ENCODE measurements around the gene ITPK1.

The ITPK1 gene

DNA sequence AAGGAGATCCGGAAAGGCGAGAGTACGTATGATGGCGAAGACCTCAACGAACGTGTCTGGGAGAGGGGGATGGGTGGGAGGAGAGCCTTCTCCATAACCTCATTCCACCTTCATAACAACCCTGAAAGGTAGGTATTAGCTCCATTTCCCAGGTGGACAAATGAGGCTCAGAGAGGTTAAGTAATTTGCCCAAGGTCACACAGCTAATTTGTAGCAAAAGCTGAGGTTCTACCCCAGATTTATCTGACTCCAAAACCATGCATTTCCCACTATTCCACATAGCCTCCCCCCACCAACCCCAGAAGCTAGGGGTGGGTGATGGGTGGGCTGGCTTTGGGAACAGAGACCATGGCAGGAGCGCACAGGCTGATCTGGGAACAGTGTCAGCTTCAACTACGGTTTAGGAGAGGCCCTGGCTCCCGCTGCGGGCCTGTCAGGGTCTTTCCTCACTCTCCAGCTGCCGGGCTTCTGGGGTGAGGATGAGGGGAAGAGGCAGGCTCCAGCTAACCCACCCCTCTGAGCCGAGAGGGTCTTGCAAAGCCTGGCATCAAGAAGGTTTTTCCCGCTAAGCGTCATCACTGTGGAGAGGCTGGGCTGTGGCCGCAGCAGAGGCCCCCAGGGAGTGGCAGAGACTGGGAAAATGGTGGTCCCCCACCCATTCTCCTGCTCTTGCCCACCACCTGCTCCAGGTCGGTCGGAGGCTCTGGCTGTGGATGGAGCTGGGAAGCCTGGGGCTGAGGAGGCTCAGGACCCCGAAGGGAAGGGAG lies 183.9 kb downstream of the ITPK1 start:
- FAIRE-seq (no peak), DNase-seq (ENCODE audit: insufficient read length, low spot score) (no peak)
- no peak for TF ChIP-seq CTCF (IDR thresholded peaks at IDR 0.05; ENCODE audit: insufficient read depth, missing control alignments)

GRCh38 chr14:92930737-92931602 lies 184.8 kb downstream of the ITPK1 start:
- TF ChIP-seq CTCF (IDR thresholded peaks at IDR 0.05; ENCODE audit: insufficient read depth, missing control alignments): no peak
- no peak for FAIRE-seq
- DNase-seq (ENCODE audit: insufficient read length, low spot score): no peak

DNA sequence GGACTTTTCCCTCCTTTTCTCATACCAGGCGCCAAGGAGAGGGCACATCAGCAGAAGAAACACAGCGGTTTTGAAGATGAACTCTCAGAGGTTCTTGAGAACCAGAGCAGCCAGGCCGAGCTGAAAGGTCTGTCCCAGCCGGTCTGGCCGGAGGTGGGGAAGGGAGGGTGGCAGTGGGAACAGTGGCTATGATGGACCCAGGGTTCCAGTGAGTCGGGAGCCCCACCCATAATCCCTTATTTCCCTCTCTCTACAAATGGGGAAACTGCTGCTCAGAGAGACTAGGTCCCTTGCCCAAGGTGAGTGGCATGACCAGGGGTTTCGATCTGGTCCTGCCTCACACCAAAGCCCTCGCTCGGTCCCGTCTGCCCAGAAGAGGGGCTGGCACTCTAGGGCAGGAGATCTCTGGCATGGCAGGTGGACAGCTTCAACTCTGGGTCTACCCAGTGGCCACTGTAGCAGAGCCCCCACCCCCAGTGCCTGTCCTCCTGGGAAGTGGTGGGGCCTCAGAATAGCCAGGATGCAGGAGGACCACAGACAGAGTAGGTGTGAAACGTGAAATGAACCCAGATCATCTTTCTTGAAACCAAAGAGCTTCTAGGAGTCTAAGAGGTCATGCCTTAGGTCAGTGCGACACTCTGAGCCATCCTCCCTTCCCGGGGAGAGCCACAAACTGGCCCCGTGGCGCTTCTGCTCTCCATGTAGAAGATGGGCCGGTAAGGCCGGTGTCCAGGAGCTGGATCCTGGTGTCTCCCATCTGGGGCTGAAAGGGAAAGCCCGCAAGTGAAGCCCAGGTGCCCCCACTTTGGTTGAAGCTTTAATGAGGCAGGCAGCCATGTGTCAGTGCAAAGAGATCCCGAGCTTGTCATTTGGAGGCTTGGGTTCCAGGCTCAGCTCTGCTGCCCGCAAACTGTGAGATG lies 185.8 kb downstream of the ITPK1 start:
- FAIRE-seq (no peak), DNase-seq (ENCODE audit: insufficient read length, low spot score) (no peak)
- TF ChIP-seq CTCF (IDR thresholded peaks at IDR 0.05; ENCODE audit: insufficient read depth, missing control alignments): no peak

DNA sequence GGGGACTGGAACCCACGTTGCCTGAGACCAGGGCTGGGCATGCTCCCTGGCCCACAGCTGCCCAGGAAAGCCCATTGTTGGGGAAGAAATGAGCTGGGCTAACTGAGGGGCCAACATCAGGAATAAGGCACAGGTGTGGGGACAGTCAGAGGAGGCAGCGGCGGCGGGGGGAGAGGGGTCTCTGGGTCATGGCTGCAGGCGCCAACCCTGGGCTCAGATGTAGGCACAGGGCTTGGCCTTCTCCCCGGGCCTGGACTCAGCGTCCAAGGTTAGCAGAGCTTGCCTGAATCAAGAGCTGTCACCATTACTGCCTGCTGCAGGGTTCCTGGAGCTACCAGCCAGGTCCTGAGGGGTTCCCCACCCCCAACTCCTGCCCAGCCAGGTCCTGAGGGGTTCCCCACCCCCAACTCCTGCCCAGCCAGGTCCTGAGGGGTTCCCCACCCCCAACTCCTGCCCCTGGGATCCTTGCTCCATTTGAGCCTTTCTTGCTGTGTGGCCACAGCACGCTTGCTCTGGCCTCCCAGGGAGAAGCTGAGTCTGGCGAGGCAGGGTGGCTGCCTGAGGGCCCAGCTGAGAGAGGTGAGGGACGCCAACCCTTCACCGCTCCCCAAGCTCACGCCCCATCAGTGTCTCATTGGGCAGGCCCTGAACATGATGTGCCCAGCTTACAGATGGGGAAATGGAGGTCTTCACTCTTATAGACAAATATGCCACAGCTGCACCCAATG lies 186.6 kb downstream of the ITPK1 start:
- no peak for TF ChIP-seq CTCF (IDR thresholded peaks at IDR 0.05; ENCODE audit: insufficient read depth, missing control alignments)
- DNase-seq (ENCODE audit: insufficient read length, low spot score) (no peak), FAIRE-seq (no peak)

GRCh38 chr14:92928258-92928629 lies 187.5 kb downstream of the ITPK1 start:
- no peak for TF ChIP-seq CTCF (IDR thresholded peaks at IDR 0.05; ENCODE audit: insufficient read depth, missing control alignments)
- FAIRE-seq (no peak), DNase-seq (ENCODE audit: insufficient read length, low spot score) (no peak)

Measured in D721Med (cell line).